Suprapubic skin (tissue), 3 donors: Measurements from ENCODE around the gene TSPEAR.

Experiments
- POLR2AphosphoS5 ChIP-seq, 3 donors: sonication (generic); formaldehyde crosslinking; IDR thresholded peaks; one replicate each; pipeline ENCODE4 v1.6.1; 2017; ENCODE audit warnings: antibody characterized with exemption in 3 of 3
- TF ChIP-seq, protein P1 (sequence below), 2 donors: fragments of 200-600 bp in 1 of 2; fragments of 450-650 bp in 1 of 2; sonication (generic) in 1 of 2; IDR thresholded peaks; one replicate each; pipeline ENCODE4 v1.5.1; 2016 to 2019; ENCODE audit warnings: antibody characterized with exemption in 2 of 2, mild to moderate bottlenecking in 1 of 2, moderate library complexity in 1 of 2

DNA sequence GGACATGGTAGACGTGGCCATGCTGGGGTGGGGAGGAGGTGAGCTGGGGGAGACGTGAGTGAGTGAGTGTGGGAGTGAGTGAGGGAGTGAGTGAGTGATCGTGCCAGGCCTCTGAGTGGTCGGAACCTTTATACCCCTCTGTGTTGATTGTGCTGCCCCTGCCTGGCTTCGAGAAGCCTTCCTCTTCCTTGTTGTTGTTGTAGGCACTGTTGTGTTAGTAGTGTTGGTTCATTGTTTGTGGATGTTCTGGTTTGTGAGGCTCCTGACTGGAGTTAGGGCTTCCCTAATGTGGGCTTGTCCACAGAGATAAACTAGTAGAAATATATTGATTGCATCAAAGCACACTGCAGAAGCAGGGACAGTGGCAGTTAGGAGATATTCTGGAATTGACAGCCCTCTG lies 152.7 kb downstream of the TSPEAR start, which contains the start of gene KRTAP10-3:
- no peak for TF ChIP-seq POLR2AphosphoS5 (IDR thresholded peaks at IDR 0.05)
- TF ChIP-seq, protein P1, sequence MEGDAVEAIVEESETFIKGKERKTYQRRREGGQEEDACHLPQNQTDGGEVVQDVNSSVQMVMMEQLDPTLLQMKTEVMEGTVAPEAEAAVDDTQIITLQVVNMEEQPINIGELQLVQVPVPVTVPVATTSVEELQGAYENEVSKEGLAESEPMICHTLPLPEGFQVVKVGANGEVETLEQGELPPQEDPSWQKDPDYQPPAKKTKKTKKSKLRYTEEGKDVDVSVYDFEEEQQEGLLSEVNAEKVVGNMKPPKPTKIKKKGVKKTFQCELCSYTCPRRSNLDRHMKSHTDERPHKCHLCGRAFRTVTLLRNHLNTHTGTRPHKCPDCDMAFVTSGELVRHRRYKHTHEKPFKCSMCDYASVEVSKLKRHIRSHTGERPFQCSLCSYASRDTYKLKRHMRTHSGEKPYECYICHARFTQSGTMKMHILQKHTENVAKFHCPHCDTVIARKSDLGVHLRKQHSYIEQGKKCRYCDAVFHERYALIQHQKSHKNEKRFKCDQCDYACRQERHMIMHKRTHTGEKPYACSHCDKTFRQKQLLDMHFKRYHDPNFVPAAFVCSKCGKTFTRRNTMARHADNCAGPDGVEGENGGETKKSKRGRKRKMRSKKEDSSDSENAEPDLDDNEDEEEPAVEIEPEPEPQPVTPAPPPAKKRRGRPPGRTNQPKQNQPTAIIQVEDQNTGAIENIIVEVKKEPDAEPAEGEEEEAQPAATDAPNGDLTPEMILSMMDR (IDR thresholded peaks at IDR 0.05), result no peak
